IMR-90 (cell line): ENCODE measurements around the gene GOLIM4. TPM values are rescaled to one million over a fixed set of nuclear protein-coding genes. Genes with fewer than 3 reads are reported as not detected.
A peak's percentile ranks its signal among the peaks of the same experiment; 100 is the strongest.

Experiments
- ATAC-seq: fragments of 200-7000 bp; cut with Tn5 transposase; 2 replicates; pipeline ENCODE4 v1.9.1; 2020; ENCODE audit warnings: low read depth, mild to moderate bottlenecking, moderate library complexity
- BruUV-seq: library from RNA; stranded (reverse); fragments of 400-500 nt; replicated peaks from 2 replicates; lab custom pipeline; 2021; lab: Mats Ljungman, UMichigan
- CTCF ChIA-PET: fragments of 300-600 bp; formaldehyde crosslinking; extraction: SDS; loops from one replicate; lab custom pipeline; 2021; ENCODE audit warnings: antibody characterized with exemption; lab: Yijun Ruan, JAX
- POLR2A ChIA-PET: fragments of 300-600 bp; sonication (Branson Sonifier 250); formaldehyde crosslinking; loops from one replicate; lab custom pipeline; 2022; ENCODE audit warnings: antibody characterized with exemption; ENCODE audit not compliant: unreplicated experiment; lab: Charles Lee
- DNase-seq: peaks from one replicate; pipeline ENCODE4 v3.0.0; 2013
- H2AFZ ChIP-seq: replicated peaks from 2 replicates; pipeline ENCODE3; 2013; ENCODE audit warnings: low read length, mild to moderate bottlenecking; ENCODE audit not compliant: poor library complexity
- H2AK5ac ChIP-seq: 2 replicates; pipeline ENCODE4 v1.6.1; 2013; ENCODE audit warnings: low read depth, low read length, inconsistent platforms
- H2AK9ac ChIP-seq: replicated peaks from 2 replicates; pipeline ENCODE3; 2013; ENCODE audit warnings: mild to moderate bottlenecking, low read depth, low read length, moderate library complexity; ENCODE audit not compliant: poor library complexity
- H2BK120ac ChIP-seq: 2 replicates; pipeline ENCODE4 v1.6.1; 2013; ENCODE audit warnings: low read depth, low read length, inconsistent platforms
- H2BK15ac ChIP-seq: 3 replicates; pipeline ENCODE4 v1.6.1; 2013; ENCODE audit warnings: low read depth, low read length, inconsistent platforms
- H2BK20ac ChIP-seq: 2 replicates; pipeline ENCODE4 v1.6.1; 2013; ENCODE audit warnings: low read depth, mild to moderate bottlenecking, inconsistent platforms, low read length, moderate library complexity
- H2BK5ac ChIP-seq: 2 replicates; pipeline ENCODE4 v1.6.1; 2013; ENCODE audit warnings: mild to moderate bottlenecking, low read depth, low read length, inconsistent platforms; ENCODE audit not compliant: poor library complexity, severe bottlenecking
- H3K14ac ChIP-seq: replicated peaks from 2 replicates; pipeline ENCODE4 v1.6.1; 2013; ENCODE audit warnings: low read depth, low read length, inconsistent platforms
- H3K18ac ChIP-seq: 2 replicates; pipeline ENCODE4 v1.6.1; 2013; ENCODE audit warnings: low read depth, low read length, control low read depth
- H3K23ac ChIP-seq: 2 replicates; pipeline ENCODE4 v1.6.1; 2013; ENCODE audit warnings: low read depth, low read length, inconsistent platforms
- H3K27ac ChIP-seq: 2 replicates; pipeline ENCODE4 v1.5.1; 2013; ENCODE audit warnings: mild to moderate bottlenecking, control low read depth, low read length; ENCODE audit not compliant: insufficient read depth
- H3K27me3 ChIP-seq: 2 replicates; pipeline ENCODE4 v1.6.1; 2013; ENCODE audit warnings: low read length; ENCODE audit not compliant: control insufficient read depth, insufficient read depth
- H3K36me3 ChIP-seq: 2 replicates; pipeline ENCODE4 v1.6.1; 2013; ENCODE audit warnings: low read length, mixed read lengths; ENCODE audit not compliant: control insufficient read depth, insufficient read depth
- H3K4ac ChIP-seq: 2 replicates; pipeline ENCODE4 v1.6.1; 2013; ENCODE audit warnings: low read depth, low read length, inconsistent platforms
- H3K4me1 ChIP-seq: 2 replicates; pipeline ENCODE4 v1.6.1; 2013; ENCODE audit warnings: low read length, mixed read lengths; ENCODE audit not compliant: control insufficient read depth, insufficient read depth
- H3K4me2 ChIP-seq: 2 replicates; pipeline ENCODE4 v1.6.1; 2013; ENCODE audit warnings: low read depth, mild to moderate bottlenecking, control low read depth, low read length, moderate library complexity
- H3K4me3 ChIP-seq: 2 replicates; pipeline ENCODE4 v1.5.1; 2013; ENCODE audit warnings: low read depth, mild to moderate bottlenecking, control low read depth, low read length, moderate library complexity; ENCODE audit not compliant: insufficient read depth
- H3K56ac ChIP-seq: 2 replicates; pipeline ENCODE4 v1.6.1; 2013; ENCODE audit warnings: low read length, inconsistent platforms; ENCODE audit not compliant: insufficient read depth; ENCODE audit errors: extremely low read depth
- H3K79me1 ChIP-seq, 2 experiments: 2 replicates each; pipeline ENCODE4 v1.6.1; 2013; ENCODE audit warnings: low read length in 2 of 2, inconsistent platforms in 1 of 2, low read depth in 1 of 2
- H3K9ac ChIP-seq: 2 replicates; pipeline ENCODE4 v1.6.1; 2013; ENCODE audit warnings: low read depth, low read length, control low read depth
- H3K9me1 ChIP-seq: 2 replicates; pipeline ENCODE4 v1.6.1; 2013; ENCODE audit warnings: low read length, inconsistent platforms; ENCODE audit not compliant: insufficient read depth
- H3K9me3 ChIP-seq: 2 replicates; pipeline ENCODE4 v1.6.1; 2013; ENCODE audit warnings: low read length; ENCODE audit not compliant: control insufficient read depth, insufficient read depth
- H4K20me1 ChIP-seq: 2 replicates; pipeline ENCODE4 v1.6.1; 2013; ENCODE audit warnings: low read length, inconsistent platforms; ENCODE audit not compliant: insufficient read depth
- H4K5ac ChIP-seq: 2 replicates; pipeline ENCODE4 v1.6.1; 2013; ENCODE audit warnings: mild to moderate bottlenecking, low read depth, low read length, control low read depth
- H4K8ac ChIP-seq, 2 experiments: 2 replicates each; pipeline ENCODE4 v1.6.1; 2013; ENCODE audit warnings: low read depth in 2 of 2, low read length in 2 of 2, control low read depth in 1 of 2, inconsistent platforms in 1 of 2
- H4K91ac ChIP-seq: 2 replicates; pipeline ENCODE4 v1.6.1; 2013; ENCODE audit warnings: low read depth, low read length, inconsistent platforms; ENCODE audit not compliant: insufficient read depth
- CEBPB ChIP-seq: IDR thresholded peaks from 2 replicates; pipeline ENCODE4 v1.6.1; 2012; ENCODE audit warnings: low read depth, low read length, improper control_type of control experiment
- CTCF ChIP-seq: conservative IDR thresholded peaks from 2 replicates; pipeline ENCODE4 v1.5.1; 2012; ENCODE audit warnings: mild to moderate bottlenecking, low read depth, low read length, improper control_type of control experiment
- ELK1 ChIP-seq: fragments of 150-350 bp; IDR thresholded peaks from 2 replicates; pipeline ENCODE4 v1.6.1; 2016; ENCODE audit warnings: low read depth, mild to moderate bottlenecking, low read length, moderate library complexity, borderline replicate concordance
- FOS ChIP-seq: fragments of 150-350 bp; IDR thresholded peaks from 2 replicates; pipeline ENCODE4 v1.6.1; 2016; ENCODE audit warnings: low read depth, low read length
- MAZ ChIP-seq: IDR thresholded peaks from 2 replicates; pipeline ENCODE4 v1.6.1; 2012; ENCODE audit warnings: low read depth, mild to moderate bottlenecking, low read length, improper control_type of control experiment, moderate library complexity, borderline replicate concordance
- whole genome bisulfite sequencing, 2 experiments: methylation state at CpG; one replicate each; pipeline versions ENCODE4 v1.1.5 to v1.1.7; 2013; ENCODE audit warnings: missing lambda C conversion rate in 2 of 2; ENCODE audit not compliant: insufficient read length in 1 of 2; ENCODE audit errors: extremely low coverage in 2 of 2; 5-methylcytosine and 5-hydroxymethylcytosine counted together
- dilution Hi-C: fragments of 300-500 bp; cut with HindIII; formaldehyde crosslinking; loops from one replicate; pipeline ENCODE4 v1.14.3; 2018; ENCODE audit warnings: low sequenced_read_pairs; ENCODE audit not compliant: unreplicated experiment
- in situ Hi-C: fragments of 300-500 bp; cut with MboI; formaldehyde crosslinking; loops from 3 replicates; pipeline ENCODE4 v1.14.3; 2019; ENCODE audit warnings: low sequenced_read_pairs, inconsistent platforms, mixed read lengths
- intact Hi-C: fragments of 100-400 bp; cut with micrococcal nuclease; formaldehyde crosslinking; loops from 2 replicates; pipeline ENCODE4 v1.10.0; 2022
- polyA plus RNA-seq, 3 experiments: library from polyadenylated mRNA; depleted of rRNA; stranded (reverse); fragments of >200 nt; gene quantifications; 2 replicates each; pipeline ENCODE4 v1.2.3, GENCODE V29; 2012; ENCODE audit warnings: low replicate concordance in 1 of 3
- total RNA-seq: library from RNA; depleted of rRNA; stranded (reverse); fragments of >200 nt; gene quantifications from 2 replicates; pipeline ENCODE4 v1.2.3, GENCODE V29; 2012

The GOLIM4 gene
- total and polyA plus RNA-seq, 2 of the 4 experiments (the other 2 are of a cell fraction), result 44.6 to 71.2 TPM

GRCh38 chr3:168051531-168052471 lies 43.9 kb downstream of the GOLIM4 start:
- H3K18ac ChIP-seq, result peak overlapping the region; percentile 5; the same call in 1 of the 2 replicates
- WGBS, 2 experiments, result no CpG with 5 or more reads among the region's 9 CpGs
- dilution Hi-C loops, result no loop called here
- H2AK5ac ChIP-seq, result no peak overlapping the region
- H4K91ac ChIP-seq, result no peak overlapping the region
- H2AFZ ChIP-seq, result no peak overlapping the region
- H3K4me2 ChIP-seq, result peak overlapping the region; percentile 82
- no peaks in the 10 kb centered on the region for H3K36me3 ChIP-seq
- TF ChIP-seq CEBPB (peak; percentile 65), CTCF (no peak), ELK1 (no peak), MAZ (no peak), FOS (0 out of 2 replicates have a peak, but pooled peaks have one; percentile 1)
- ATAC-seq (peak; percentile 56), DNase-seq (peak; percentile 89)
- H3K27ac ChIP-seq, result peak overlapping the region; percentile 3; the same call in 1 of the 2 replicates
- peak overlapping the region; percentile 53; the same call in 1 of the 2 replicates for H3K9ac ChIP-seq
- peaks cover 13% of the 10 kb centered on the region for H3K4me1 ChIP-seq
- intact Hi-C loops, result no loop called here
- no peaks in the 10 kb centered on the region; the same call in 1 of the 2 replicates for H3K9me3 ChIP-seq
- H4K8ac ChIP-seq, result no peak overlapping the region
- peak overlapping the region; percentile 7; the same call in 1 of the 2 replicates for H3K4ac ChIP-seq
- CTCF ChIA-PET, result interaction anchor here (0.7 to 1.9 kb wide), 7 partner anchors 11 to 160 kb away, joined by 3 to 5 read pairs (median 3); no protein-coding TSS in a partner anchor
- no peak overlapping the region for H2BK20ac ChIP-seq
- no peak overlapping the region for H2BK120ac ChIP-seq
- no peak overlapping the region for H3K56ac ChIP-seq
- no peak overlapping the region for H2AK9ac ChIP-seq
- H2BK15ac ChIP-seq, result no peak overlapping the region
- BruUV-seq, result no TSS peak
- peak overlapping the region; percentile 3; the same call in 1 of the 2 replicates for H3K4me3 ChIP-seq
- H3K23ac ChIP-seq, result no peak overlapping the region
- peaks cover 14% of the 10 kb centered on the region for H3K9me1 ChIP-seq
- in situ Hi-C loops, result no loop called here
- H3K14ac ChIP-seq, result no peak overlapping the region
- peaks cover 29 to 53% of the 10 kb centered on the region in 2 experiments for H3K79me1 ChIP-seq
- peaks cover 20% of the 10 kb centered on the region; the same call in 1 of the 2 replicates for H4K20me1 ChIP-seq
- no peak overlapping the region; the same call in 1 of the 2 replicates for H4K5ac ChIP-seq
- H3K27me3 ChIP-seq, result no peaks in the 10 kb centered on the region
- peak overlapping the region; percentile 3 for H2BK5ac ChIP-seq
- POLR2A ChIA-PET, result no interaction called here
